Cardiac fibroblast (primary cell): ENCODE results near the gene GPR78.
A peak's percentile ranks its signal among the peaks of the same experiment; 100 is the strongest.

Experiments
- DNase-seq, 2 donors: peaks; one replicate each; pipeline versions ENCODE4 v3.0.0 to v3.0.0-alpha.2; 2010; ENCODE audit warnings: low read depth in 2 of 2
- H3K4me3 ChIP-seq, 2 donors: replicated peaks in 1 of 2; 1 replicate in 1 of 2; 2 replicates in 1 of 2; pipeline ENCODE4 v1.5.1; 2011; ENCODE audit warnings: low read depth in 2 of 2, low read length in 2 of 2, mild to moderate bottlenecking in 2 of 2, moderate library complexity in 1 of 2
- CTCF ChIP-seq: IDR thresholded peaks from one replicate; pipeline ENCODE4 v1.5.1; 2011; ENCODE audit warnings: low read depth, mild to moderate bottlenecking, low read length, inconsistent platforms

Gene GPR78

GRCh38 chr4:8545439-8545765 is 34.8 kb upstream of the GPR78 start:
- DNase-seq = no peak
- H3K4me3 ChIP-seq = no peak overlapping the region
- TF ChIP-seq CTCF = no peak

GRCh38 chr4:8546766-8547107 is 33.5 kb upstream of the GPR78 start:
- no peak for TF ChIP-seq CTCF
- H3K4me3 ChIP-seq = no peak overlapping the region
- DNase-seq = no peak

- peak; percentile 34 to 72 for DNase-seq
- peak; percentile 16 for TF ChIP-seq CTCF
- no peak overlapping the region for H3K4me3 ChIP-seq
These were observed 32.9 kb upstream of the GPR78 start for GRCh38 chr4:8547108-8547911.

GRCh38 chr4:8547912-8548730 is 32.1 kb upstream of the GPR78 start:
- no peak for TF ChIP-seq CTCF
- DNase-seq = no peak
- H3K4me3 ChIP-seq = no peak overlapping the region

GRCh38 chr4:8548731-8549351 is 31.4 kb upstream of the GPR78 start:
- no peak for DNase-seq
- no peak for TF ChIP-seq CTCF
- H3K4me3 ChIP-seq = no peak overlapping the region

GRCh38 chr4:8549352-8549931 is 30.8 kb upstream of the GPR78 start:
- TF ChIP-seq CTCF = no peak
- H3K4me3 ChIP-seq = no peak overlapping the region
- DNase-seq = no peak
